HG03066 (cell line): Measurements from ENCODE around the gene SSTR5.
"Not testable (repeated sequence)": the region's sequence is repeated elsewhere in the genome, so short reads cannot be mapped to it uniquely, and the experiment has no call there.

Source experiments
- ATAC-seq: cut with Tn5 transposase; IDR thresholded peaks from one replicate; pipeline ENCODE4 v1.9.1; 2021; ENCODE audit warnings: low read depth; ENCODE audit not compliant: unreplicated experiment

The SSTR5 gene

GRCh38 chr16:1071561-1072225 lies 854 bp upstream of the SSTR5 start:
- no peak for ATAC-seq

- ATAC-seq: no peak
Measured at GRCh38 chr16:1073262-1073558, 663 bp downstream of the SSTR5 start.

- ATAC-seq: no peak
Measured at GRCh38 chr16:1073566-1074378, 1.2 kb downstream of the SSTR5 start.

GRCh38 chr16:1074379-1074649 lies 1.8 kb downstream of the SSTR5 start:
- no peak for ATAC-seq

GRCh38 chr16:1075546-1075945 lies 3.0 kb downstream of the SSTR5 start:
- ATAC-seq: no peak

- ATAC-seq: no peak
Measured at GRCh38 chr16:1076801-1077576, 4.4 kb downstream of the SSTR5 start.

- ATAC-seq: no peak
Measured at GRCh38 chr16:1077877-1078578, 5.5 kb downstream of the SSTR5 start.

GRCh38 chr16:1078579-1079021 lies 6.1 kb downstream of the SSTR5 start:
- no peak for ATAC-seq

GRCh38 chr16:1079341-1079740 lies 6.8 kb downstream of the SSTR5 start:
- ATAC-seq: no peak

- no peak for ATAC-seq
Measured at GRCh38 chr16:1079786-1080525, 7.4 kb downstream of the SSTR5 start.

- ATAC-seq: no peak
Measured at GRCh38 chr16:1080801-1081733, 8.5 kb downstream of the SSTR5 start.

GRCh38 chr16:1081734-1082265 lies 9.3 kb downstream of the SSTR5 start:
- no peak for ATAC-seq

GRCh38 chr16:1082266-1082951 lies 9.9 kb downstream of the SSTR5 start:
- no peak for ATAC-seq

GRCh38 chr16:1082952-1083675 lies 10.6 kb downstream of the SSTR5 start:
- no peak for ATAC-seq

GRCh38 chr16:1084971-1085370 lies 12.4 kb downstream of the SSTR5 start:
- ATAC-seq: no peak

- not testable (repeated sequence) for ATAC-seq
Measured at GRCh38 chr16:1086443-1086842, 13.9 kb downstream of the SSTR5 start.

GRCh38 chr16:1088295-1089170 lies 16.0 kb downstream of the SSTR5 start:
- ATAC-seq: no peak
